ENCODE data around the gene HMBS.

HMBS gene

DNA sequence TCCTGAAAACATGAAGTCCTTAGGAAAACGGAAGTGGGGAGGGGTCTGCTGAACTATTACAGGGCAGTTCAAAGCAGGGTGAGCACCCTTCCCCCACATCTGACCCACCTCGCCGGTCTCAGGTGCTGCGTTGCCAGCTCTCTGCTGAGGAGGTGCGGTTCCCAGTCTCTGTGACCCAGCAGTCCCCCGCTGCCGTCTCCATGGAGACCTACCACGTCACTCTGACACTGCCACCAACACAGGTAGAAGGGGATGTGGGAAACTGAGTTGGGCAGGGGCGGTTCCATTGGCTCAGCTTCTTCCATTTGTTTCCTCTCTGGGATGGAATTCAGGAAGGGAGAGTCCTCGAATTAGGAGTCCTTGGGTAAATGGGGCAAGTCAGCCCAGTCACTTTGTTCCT lies 25.8 kb downstream of the HMBS start:
- no peak overlapping the region for H2AFZ ChIP-seq (ENCODE audit: low read length)
- TF ChIP-seq, protein P1, sequence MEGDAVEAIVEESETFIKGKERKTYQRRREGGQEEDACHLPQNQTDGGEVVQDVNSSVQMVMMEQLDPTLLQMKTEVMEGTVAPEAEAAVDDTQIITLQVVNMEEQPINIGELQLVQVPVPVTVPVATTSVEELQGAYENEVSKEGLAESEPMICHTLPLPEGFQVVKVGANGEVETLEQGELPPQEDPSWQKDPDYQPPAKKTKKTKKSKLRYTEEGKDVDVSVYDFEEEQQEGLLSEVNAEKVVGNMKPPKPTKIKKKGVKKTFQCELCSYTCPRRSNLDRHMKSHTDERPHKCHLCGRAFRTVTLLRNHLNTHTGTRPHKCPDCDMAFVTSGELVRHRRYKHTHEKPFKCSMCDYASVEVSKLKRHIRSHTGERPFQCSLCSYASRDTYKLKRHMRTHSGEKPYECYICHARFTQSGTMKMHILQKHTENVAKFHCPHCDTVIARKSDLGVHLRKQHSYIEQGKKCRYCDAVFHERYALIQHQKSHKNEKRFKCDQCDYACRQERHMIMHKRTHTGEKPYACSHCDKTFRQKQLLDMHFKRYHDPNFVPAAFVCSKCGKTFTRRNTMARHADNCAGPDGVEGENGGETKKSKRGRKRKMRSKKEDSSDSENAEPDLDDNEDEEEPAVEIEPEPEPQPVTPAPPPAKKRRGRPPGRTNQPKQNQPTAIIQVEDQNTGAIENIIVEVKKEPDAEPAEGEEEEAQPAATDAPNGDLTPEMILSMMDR (IDR thresholded peaks at IDR 0.05; ENCODE audit: low read length) = no peak
- TF ChIP-seq EZH2phosphoT487 (IDR thresholded peaks at IDR 0.05; ENCODE audit: low read length) (no peak), EZH2 (optimal IDR thresholded peaks at IDR 0.05; ENCODE audit: low read depth, low read length) (no peak)
- no peak for DNase-seq
- H3K4me2 ChIP-seq (ENCODE audit: low read depth, low read length) = no peak overlapping the region
- H3K9me2 ChIP-seq (replicated peaks; ENCODE audit: insufficient read depth, low read length) = no peaks in the 10 kb centered on the region
- peaks cover 26% of the 10 kb centered on the region for H3K4me1 ChIP-seq (ENCODE audit: low read length)
- peaks cover 21% of the 10 kb centered on the region for H3F3A ChIP-seq (ENCODE audit: insufficient read depth, low read length)
- no peaks in the 10 kb centered on the region for H3K27me3 ChIP-seq (replicated peaks; ENCODE audit: insufficient read depth, low read length)
- H3K9me3 ChIP-seq (replicated peaks; ENCODE audit: insufficient read depth, low read length) = no peaks in the 10 kb centered on the region
- H3K4me3 ChIP-seq (ENCODE audit: low read length) = no peak overlapping the region
- H3K36me3 ChIP-seq (replicated peaks; ENCODE audit: insufficient read depth, low read length) = peaks cover 9% of the 10 kb centered on the region; the same call in 1 of the 2 replicates
- H3K79me2 ChIP-seq (ENCODE audit: low read length) = peaks cover 42% of the 10 kb centered on the region
- no peak overlapping the region for H3K9ac ChIP-seq (ENCODE audit: low read length)
- H4K20me1 ChIP-seq (ENCODE audit: insufficient read depth, low read length) = no peaks in the 10 kb centered on the region
- H3K27ac ChIP-seq (ENCODE audit: low read length) = no peak overlapping the region

DNA sequence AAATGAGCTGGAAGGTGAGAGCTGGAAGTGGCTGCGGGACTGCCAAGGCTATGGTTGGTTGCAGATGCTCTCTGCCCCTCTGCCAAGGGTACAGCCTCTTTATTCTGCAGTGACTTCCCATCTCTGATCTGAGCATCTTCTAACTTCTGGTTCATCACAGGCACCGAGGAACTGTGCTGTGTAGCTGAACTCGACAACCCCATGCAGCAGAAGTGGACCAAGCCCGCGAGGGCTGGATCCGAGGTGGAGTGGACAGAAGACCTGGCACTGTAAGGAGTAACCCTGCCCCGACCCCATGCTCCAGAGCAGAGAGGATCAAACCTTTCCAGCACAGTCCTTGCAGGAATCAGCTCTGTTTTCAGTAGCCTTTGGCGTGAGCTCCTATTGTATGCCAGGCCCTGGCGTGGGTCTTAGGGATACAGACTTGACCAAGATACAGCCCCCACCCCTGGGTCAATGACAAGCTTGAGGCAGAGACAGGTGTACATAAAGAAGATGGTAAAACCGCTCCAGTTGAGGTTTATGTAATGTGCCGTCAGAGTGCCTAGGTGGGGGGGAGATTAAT lies 26.8 kb downstream of the HMBS start:
- Histone ChIP-seq H2AFZ (ENCODE audit: low read length) (no peak overlapping the region), H3K27me3 (replicated peaks; ENCODE audit: insufficient read depth, low read length) (no peaks in the 10 kb centered on the region), H3K36me3 (replicated peaks; ENCODE audit: insufficient read depth, low read length) (peaks cover 9% of the 10 kb centered on the region; the same call in 1 of the 2 replicates), H3K9me3 (replicated peaks; ENCODE audit: insufficient read depth, low read length) (no peaks in the 10 kb centered on the region), H3F3A (ENCODE audit: insufficient read depth, low read length) (peaks cover 14% of the 10 kb centered on the region; the same call in 1 of the 2 replicates), H3K9ac (ENCODE audit: low read length) (no peak overlapping the region), H3K27ac (ENCODE audit: low read length) (no peak overlapping the region), H3K4me3 (ENCODE audit: low read length) (no peak overlapping the region), H3K4me1 (ENCODE audit: low read length) (peaks cover 16% of the 10 kb centered on the region), H3K79me2 (ENCODE audit: low read length) (peaks cover 42% of the 10 kb centered on the region), H3K4me2 (ENCODE audit: low read depth, low read length) (no peak overlapping the region), H3K9me2 (replicated peaks; ENCODE audit: insufficient read depth, low read length) (no peaks in the 10 kb centered on the region), H4K20me1 (ENCODE audit: insufficient read depth, low read length) (no peaks in the 10 kb centered on the region)
- no peak for DNase-seq
- TF ChIP-seq EZH2 (optimal IDR thresholded peaks at IDR 0.05; ENCODE audit: low read depth, low read length) (no peak), EZH2phosphoT487 (IDR thresholded peaks at IDR 0.05; ENCODE audit: low read length) (no peak)
- TF ChIP-seq, protein P1 (IDR thresholded peaks at IDR 0.05; ENCODE audit: low read length) = no peak

DNA sequence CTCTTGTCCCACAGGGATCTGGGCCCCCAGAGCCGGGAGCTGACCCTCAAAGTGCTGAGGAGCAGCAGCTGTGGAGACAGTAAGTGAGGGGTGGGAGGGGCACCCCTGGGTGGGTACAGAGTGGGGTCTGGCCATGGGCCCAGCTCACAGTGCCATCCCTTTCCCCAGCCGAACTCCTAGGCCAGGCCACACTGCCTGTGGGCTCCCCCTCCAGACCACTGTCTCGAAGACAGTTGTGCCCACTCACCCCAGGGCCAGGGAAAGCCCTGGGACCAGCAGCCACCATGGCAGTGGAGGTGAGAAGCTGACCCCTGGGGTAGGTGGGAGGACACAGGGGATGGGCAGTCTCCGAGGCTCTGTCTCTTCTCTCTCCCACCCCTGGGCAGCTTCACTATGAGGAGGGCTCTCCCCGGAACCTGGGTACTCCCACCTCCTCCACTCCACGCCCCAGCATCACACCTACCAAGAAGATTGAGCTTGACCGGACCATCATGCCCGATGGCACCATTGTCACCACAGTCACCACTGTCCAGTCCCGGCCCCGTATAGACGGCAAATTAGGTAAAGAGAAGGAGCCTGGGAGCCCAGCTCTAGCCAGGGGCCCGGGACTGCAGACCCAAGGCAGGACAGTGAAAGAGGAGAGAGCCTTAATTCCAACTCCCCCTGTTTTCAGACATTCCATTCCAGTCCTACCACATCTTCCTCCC lies 27.8 kb downstream of the HMBS start:
- no peaks in the 10 kb centered on the region for H3K9me3 ChIP-seq (replicated peaks; ENCODE audit: insufficient read depth, low read length)
- peaks cover 9% of the 10 kb centered on the region; the same call in 1 of the 2 replicates for H3F3A ChIP-seq (ENCODE audit: insufficient read depth, low read length)
- H3K27ac ChIP-seq (ENCODE audit: low read length) = no peak overlapping the region
- H4K20me1 ChIP-seq (ENCODE audit: insufficient read depth, low read length) = no peaks in the 10 kb centered on the region
- peaks cover 11% of the 10 kb centered on the region for H3K4me1 ChIP-seq (ENCODE audit: low read length)
- TF ChIP-seq EZH2phosphoT487 (IDR thresholded peaks at IDR 0.05; ENCODE audit: low read length) (no peak), EZH2 (optimal IDR thresholded peaks at IDR 0.05; ENCODE audit: low read depth, low read length) (no peak)
- TF ChIP-seq, protein P1 (IDR thresholded peaks at IDR 0.05; ENCODE audit: low read length) = no peak
- H3K4me2 ChIP-seq (ENCODE audit: low read depth, low read length) = no peak overlapping the region
- H3K36me3 ChIP-seq (replicated peaks; ENCODE audit: insufficient read depth, low read length) = peaks cover 9% of the 10 kb centered on the region; the same call in 1 of the 2 replicates
- H3K9me2 ChIP-seq (replicated peaks; ENCODE audit: insufficient read depth, low read length) = no peaks in the 10 kb centered on the region
- H3K27me3 ChIP-seq (replicated peaks; ENCODE audit: insufficient read depth, low read length) = no peaks in the 10 kb centered on the region
- H3K79me2 ChIP-seq (ENCODE audit: low read length) = peaks cover 36% of the 10 kb centered on the region
- H3K9ac ChIP-seq (ENCODE audit: low read length) = no peak overlapping the region
- no peak overlapping the region for H3K4me3 ChIP-seq (ENCODE audit: low read length)
- H2AFZ ChIP-seq (ENCODE audit: low read length) = no peak overlapping the region
- no peak for DNase-seq

All from MM.1S (cell line).